Smooth muscle cell (in vitro differentiated cells): Measurements from ENCODE around the gene USO1. TPM values are rescaled to one million over a fixed set of nuclear protein-coding genes. Genes with fewer than 3 reads are reported as not detected.
"Not testable (repeated sequence)": the region's sequence is repeated elsewhere in the genome, so short reads cannot be mapped to it uniquely, and the experiment has no call there.

Experiments
- DNase-seq: peaks from one replicate; lab custom pipeline; 2025; ENCODE audit not compliant: unreplicated experiment; lab: John Stamatoyannopoulos, UW
- H2AFZ ChIP-seq: fragments of 200-600 bp; sonication (generic); 2 replicates; pipeline ENCODE4 v1.6.0; 2016; ENCODE audit warnings: antibody characterized with exemption, low read depth, mild to moderate bottlenecking
- H3F3A ChIP-seq: fragments of 200-600 bp; sonication (generic); 2 replicates; pipeline ENCODE4 v1.6.0; 2017; ENCODE audit warnings: antibody characterized with exemption, low read depth
- H3K27ac ChIP-seq: fragments of 200-600 bp; sonication (generic); 2 replicates; pipeline ENCODE4 v1.5.1; 2016; ENCODE audit warnings: low read depth, mild to moderate bottlenecking
- H3K27me3 ChIP-seq: fragments of 200-600 bp; sonication (generic); 2 replicates; pipeline ENCODE4 v1.6.1; 2016; ENCODE audit warnings: low read depth, mild to moderate bottlenecking
- H3K36me3 ChIP-seq: fragments of 200-600 bp; sonication (generic); 2 replicates; pipeline ENCODE4 v1.5.1; 2016; ENCODE audit warnings: low read depth
- H3K4me1 ChIP-seq: fragments of 200-600 bp; sonication (generic); 2 replicates; pipeline ENCODE4 v1.5.1; 2016; ENCODE audit warnings: low read depth
- H3K4me2 ChIP-seq: fragments of 200-600 bp; sonication (generic); 2 replicates; pipeline ENCODE4 v1.6.0; 2016; ENCODE audit warnings: mild to moderate bottlenecking
- H3K4me3 ChIP-seq: fragments of 200-600 bp; sonication (generic); 2 replicates; pipeline ENCODE4 v1.5.1; 2016; ENCODE audit warnings: mild to moderate bottlenecking
- H3K79me2 ChIP-seq: fragments of 200-600 bp; sonication (generic); 2 replicates; pipeline ENCODE4 v1.6.0; 2016; ENCODE audit warnings: low read depth, mild to moderate bottlenecking
- H3K9ac ChIP-seq: fragments of 200-600 bp; sonication (generic); 2 replicates; pipeline ENCODE4 v1.6.0; 2016; ENCODE audit warnings: low read depth
- H3K9me3 ChIP-seq: fragments of 200-600 bp; sonication (generic); replicated peaks from 2 replicates; pipeline ENCODE4 v1.5.1; 2016; ENCODE audit warnings: low read depth
- H4K20me1 ChIP-seq: fragments of 200-600 bp; sonication (generic); 2 replicates; pipeline ENCODE4 v1.6.0; 2016; ENCODE audit warnings: low read depth
- CTCF ChIP-seq: fragments of 200-600 bp; sonication (generic); IDR thresholded peaks from 2 replicates; pipeline ENCODE4 v1.5.1; 2017; ENCODE audit warnings: borderline replicate concordance, mild to moderate bottlenecking, antibody characterized with exemption; ENCODE audit not compliant: insufficient read depth, poor library complexity, severe bottlenecking
- WGBS: methylation state at CpG from one replicate; pipeline ENCODE4 v1.1.7; 2016; ENCODE audit warnings: low lambda C conversion rate; 5-methylcytosine and 5-hydroxymethylcytosine counted together
- polyA plus RNA-seq: library from polyadenylated mRNA; unstranded; fragments of >200 nt; fragmentation: Nextera tagmentation; extraction: Ambion mirVana; gene quantifications from 2 replicates; pipeline ENCODE4 v1.2.1, GENCODE V29; 2016
- total RNA-seq: library from RNA; depleted of rRNA; stranded (reverse); fragments of >200 nt; gene quantifications from 2 replicates; pipeline ENCODE4 v1.2.3, GENCODE V29; 2014

USO1 gene
- total and polyA plus RNA-seq, 2 experiments from 2014 or later, result 50.4 to 94.6 TPM

DNA sequence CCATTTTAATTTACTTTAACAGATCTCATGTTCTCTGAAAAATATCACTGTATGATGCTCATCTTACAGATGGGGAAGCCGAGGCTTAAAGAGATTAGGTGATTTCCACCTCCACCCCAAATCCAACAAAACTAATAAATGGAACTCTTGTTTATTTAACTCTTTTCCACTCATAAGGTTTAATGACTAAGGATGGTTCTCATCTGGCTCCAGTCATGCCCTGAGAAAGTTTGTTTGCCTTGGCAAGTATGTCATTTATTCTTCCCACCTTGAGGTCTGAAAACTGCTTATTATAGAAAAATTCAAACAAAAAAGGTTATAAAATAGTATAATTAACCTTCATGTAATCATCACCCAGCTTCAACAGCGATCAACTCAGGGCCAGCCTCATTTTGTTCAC is 121.6 kb downstream of the USO1 start:
- Histone ChIP-seq H3F3A (no peaks in the 10 kb centered on the region), H3K9ac (no peak overlapping the region), H3K79me2 (no peaks in the 10 kb centered on the region), H3K27me3 (no peaks in the 10 kb centered on the region), H3K4me3 (no peak overlapping the region), H3K4me2 (no peak overlapping the region), H3K36me3 (no peaks in the 10 kb centered on the region), H4K20me1 (no peaks in the 10 kb centered on the region), H3K4me1 (peaks cover 3% of the 10 kb centered on the region), H3K9me3 (no peaks in the 10 kb centered on the region), H3K27ac (no peak overlapping the region), H2AFZ (no peak overlapping the region)
- no peak for DNase-seq
- WGBS, result 81% methylated on average over 2 of the region's 2 CpGs
- no peak for TF ChIP-seq CTCF

GRCh38 chr4:75848171-75848760 is 123.9 kb downstream of the USO1 start:
- TF ChIP-seq CTCF, result peak; percentile 59
- H3K79me2 ChIP-seq, H2AFZ ChIP-seq, H3K36me3 ChIP-seq, H3F3A ChIP-seq, H4K20me1 ChIP-seq, H3K27me3 ChIP-seq, H3K27ac ChIP-seq, H3K9ac ChIP-seq, H3K9me3 ChIP-seq, H3K4me1 ChIP-seq, H3K4me3 ChIP-seq: not testable (repeated sequence)
- 26% methylated on average over 14 of the region's 14 CpGs for WGBS
- peak overlapping the region; percentile 68 for H3K4me2 ChIP-seq
- DNase-seq, result peak; percentile 1

GRCh38 chr4:75848891-75849290 is 124.5 kb downstream of the USO1 start:
- Histone ChIP-seq H3K27me3 (no peaks in the 10 kb centered on the region), H3K27ac (no peak overlapping the region), H3K79me2 (no peaks in the 10 kb centered on the region), H3K36me3 (no peaks in the 10 kb centered on the region), H4K20me1 (no peaks in the 10 kb centered on the region), H3K9me3 (no peaks in the 10 kb centered on the region), H3K4me3 (no peak overlapping the region), H3F3A (no peaks in the 10 kb centered on the region), H3K4me1 (peaks cover under 1% of the 10 kb centered on the region), H3K9ac (no peak overlapping the region), H3K4me2 (peak overlapping the region; percentile 68), H2AFZ (no peak overlapping the region)
- TF ChIP-seq CTCF, result no peak
- no peak for DNase-seq
- 79% methylated on average over 4 of the region's 4 CpGs for WGBS

DNA sequence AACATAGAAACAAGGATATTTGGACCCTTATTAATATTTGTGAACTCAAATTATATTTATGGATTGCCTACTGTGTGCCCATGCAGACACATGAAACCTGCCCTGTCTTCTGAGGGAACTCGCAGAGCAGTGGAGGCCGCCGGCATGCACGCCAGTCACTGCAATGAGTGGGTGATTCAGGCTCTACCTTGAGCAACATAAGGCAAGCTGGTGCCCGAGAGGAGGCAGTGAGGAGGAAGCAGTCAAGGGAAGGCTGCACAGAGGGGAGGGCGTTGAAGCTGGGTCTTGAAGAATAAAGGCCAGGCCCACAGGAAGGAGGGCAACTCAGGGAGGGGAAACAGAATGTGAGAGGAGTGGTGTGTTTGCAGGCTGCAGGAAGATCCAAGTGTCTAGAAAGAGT is 125.1 kb downstream of the USO1 start:
- Histone ChIP-seq H3K4me2 (no peak overlapping the region), H3K9ac (no peak overlapping the region), H4K20me1 (no peaks in the 10 kb centered on the region), H3K9me3 (no peaks in the 10 kb centered on the region), H3K79me2 (no peaks in the 10 kb centered on the region), H3F3A (no peaks in the 10 kb centered on the region), H3K36me3 (no peaks in the 10 kb centered on the region), H2AFZ (no peak overlapping the region), H3K4me1 (no peaks in the 10 kb centered on the region), H3K4me3 (no peak overlapping the region), H3K27ac (no peak overlapping the region), H3K27me3 (no peaks in the 10 kb centered on the region)
- TF ChIP-seq CTCF, result no peak
- DNase-seq, result no peak
- 72% methylated on average over 6 of the region's 6 CpGs for WGBS
